OCI-LY7 (cell line): ENCODE measurements around the gene ANGPT4. TPM values are rescaled to one million over a fixed set of nuclear protein-coding genes. Genes with fewer than 3 reads are reported as not detected.

ENCODE experiments used
- BruUV-seq: library from RNA; stranded (reverse); fragments of 400-500 nt; replicated peaks from 2 replicates; lab custom pipeline; 2021; lab: Mats Ljungman, UMichigan
- CTCF ChIA-PET: fragments of 300-600 bp; sonication (Branson Sonifier 250); formaldehyde crosslinking; loops from one replicate; lab custom pipeline; 2022; ENCODE audit warnings: antibody characterized with exemption; ENCODE audit not compliant: unreplicated experiment; lab: Charles Lee
- POLR2A ChIA-PET: fragments of 300-600 bp; sonication (Branson Sonifier 250); formaldehyde crosslinking; loops from one replicate; lab custom pipeline; 2022; ENCODE audit warnings: antibody characterized with exemption; lab: Charles Lee
- DNase-seq: peaks from one replicate; pipeline ENCODE4 v3.0.0-alpha.2; 2015; ENCODE audit warnings: low spot score
- H2AFZ ChIP-seq: fragments of 200-600 bp; sonication (generic), shearing (Covaris generic); 2 replicates; pipeline ENCODE4 v1.6.1; 2014; ENCODE audit warnings: mild to moderate bottlenecking, antibody characterized with exemption, low read length, moderate library complexity
- H3K27ac ChIP-seq: fragments of 200-600 bp; sonication (generic); 2 replicates; pipeline ENCODE4 v1.5.1; 2014; ENCODE audit warnings: mixed run types, low read depth, mild to moderate bottlenecking, moderate library complexity, low read length, inconsistent platforms; ENCODE audit not compliant: poor library complexity, severe bottlenecking
- H3K36me3 ChIP-seq: fragments of 200-600 bp; sonication (generic); 2 replicates; pipeline ENCODE4 v1.6.1; 2014; ENCODE audit warnings: mild to moderate bottlenecking, antibody characterized with exemption, low read length, moderate library complexity, mixed read lengths; ENCODE audit not compliant: insufficient read depth
- H3K4me1 ChIP-seq: fragments of 200-600 bp; sonication (generic); 2 replicates; pipeline ENCODE4 v1.5.1; 2014; ENCODE audit warnings: mild to moderate bottlenecking, low read length; ENCODE audit not compliant: insufficient read depth, poor library complexity, severe bottlenecking
- H3K4me2 ChIP-seq: fragments of 200-600 bp; sonication (generic); 2 replicates; pipeline ENCODE4 v1.6.1; 2014; ENCODE audit warnings: mild to moderate bottlenecking, low read length
- H3K4me3 ChIP-seq: fragments of 200-600 bp; sonication (generic); 2 replicates; pipeline ENCODE4 v1.5.1; 2014; ENCODE audit warnings: mild to moderate bottlenecking, low read depth, low read length; ENCODE audit not compliant: poor library complexity, severe bottlenecking
- H3K79me2 ChIP-seq: fragments of 200-600 bp; sonication (generic); 2 replicates; pipeline ENCODE4 v1.6.1; 2016; ENCODE audit warnings: low read depth, mild to moderate bottlenecking, low read length, moderate library complexity, mixed read lengths; ENCODE audit not compliant: insufficient read depth
- H3K9me2 ChIP-seq: fragments of 200-600 bp; sonication (generic); 2 replicates; pipeline ENCODE4 v1.6.1; 2016; ENCODE audit warnings: mild to moderate bottlenecking, low read length, mixed read lengths; ENCODE audit not compliant: insufficient read depth
- H3K9me3 ChIP-seq: fragments of 200-600 bp; sonication (generic); 2 replicates; pipeline ENCODE4 v1.6.1; 2014; ENCODE audit warnings: mild to moderate bottlenecking, mixed run types, low read length, mixed read lengths
- H4K20me1 ChIP-seq: fragments of 200-600 bp; sonication (generic); 2 replicates; pipeline ENCODE4 v1.6.1; 2014; ENCODE audit warnings: mild to moderate bottlenecking, antibody characterized with exemption, low read length, moderate library complexity, mixed read lengths; ENCODE audit not compliant: insufficient read depth
- EZH2phosphoT487 ChIP-seq: fragments of 200-600 bp; sonication (generic); IDR thresholded peaks from 2 replicates; pipeline ENCODE4 v1.6.1; 2018; ENCODE audit warnings: low read depth, borderline replicate concordance, mild to moderate bottlenecking, mixed run types, antibody characterized with exemption, low read length, moderate library complexity, mixed read lengths
- intact Hi-C: fragments of 100-400 bp; cut with micrococcal nuclease; formaldehyde crosslinking; loops from one replicate; pipeline ENCODE4 v1.10.0; 2022; ENCODE audit not compliant: unreplicated experiment
- total RNA-seq, 2 experiments: library from RNA; depleted of rRNA in 1 of 2; stranded (reverse); fragments of >200 nt in 1 of 2; shearing (Covaris generic) in 1 of 2; gene quantifications; 2 replicates each; pipeline ENCODE4 v1.2.3, GENCODE V29; 2014 to 2022
- TF ChIP-seq, protein P1 (sequence below): fragments of 200-600 bp; sonication (generic); conservative IDR thresholded peaks from 2 replicates; pipeline ENCODE4 v1.5.1; 2014; ENCODE audit warnings: mild to moderate bottlenecking, antibody characterized with exemption, low read length, moderate library complexity, mixed read lengths

The ANGPT4 gene
- total RNA-seq, 2 experiments from 2014 or later: not detected

DNA sequence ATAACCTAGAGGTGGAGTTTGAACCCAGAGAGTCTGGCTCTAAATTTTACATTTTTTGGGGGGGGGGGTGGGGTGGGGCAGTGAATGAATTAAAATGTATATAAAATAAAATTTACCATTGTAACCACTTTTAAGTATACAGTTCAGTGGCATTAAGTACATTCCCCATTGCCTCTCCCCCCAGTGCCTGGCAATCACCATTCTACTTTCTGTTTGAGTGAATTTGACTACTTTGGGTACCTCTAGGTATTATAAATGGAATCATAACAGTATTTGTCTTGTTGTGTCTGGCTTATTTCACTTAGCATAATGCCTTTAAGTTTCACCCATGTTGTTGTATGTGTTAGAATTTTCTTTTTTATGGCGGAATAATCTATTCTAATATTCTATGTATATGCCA is 79.9 kb downstream of the ANGPT4 start:
- no TSS peak for BruUV-seq
- Histone ChIP-seq H3K79me2 (peaks cover 19% of the 10 kb centered on the region; the same call in 1 of the 2 replicates), H2AFZ (no peak overlapping the region), H3K4me3 (peak overlapping the region; percentile 25), H3K4me1 (peaks cover 40% of the 10 kb centered on the region), H4K20me1 (no peaks in the 10 kb centered on the region), H3K9me2 (no peaks in the 10 kb centered on the region), H3K4me2 (peak overlapping the region; percentile 99), H3K27ac (no peak overlapping the region), H3K36me3 (no peaks in the 10 kb centered on the region), H3K9me3 (no peaks in the 10 kb centered on the region)
- ChIA-PET CTCF (no interaction called here), POLR2A (interaction anchor here (4.9 kb wide), 1 partner anchor 11 kb away, joined by 40 read pairs; no protein-coding TSS in a partner anchor)
- intact Hi-C loops: loop anchor here (5.0 to 10.0 kb wide), 2 partner anchors 181 to 281 kb away; partner anchors contain the start of genes PSMF1 and SRXN1
- no peak for DNase-seq
- TF ChIP-seq EZH2phosphoT487: no peak
- TF ChIP-seq, protein P1, sequence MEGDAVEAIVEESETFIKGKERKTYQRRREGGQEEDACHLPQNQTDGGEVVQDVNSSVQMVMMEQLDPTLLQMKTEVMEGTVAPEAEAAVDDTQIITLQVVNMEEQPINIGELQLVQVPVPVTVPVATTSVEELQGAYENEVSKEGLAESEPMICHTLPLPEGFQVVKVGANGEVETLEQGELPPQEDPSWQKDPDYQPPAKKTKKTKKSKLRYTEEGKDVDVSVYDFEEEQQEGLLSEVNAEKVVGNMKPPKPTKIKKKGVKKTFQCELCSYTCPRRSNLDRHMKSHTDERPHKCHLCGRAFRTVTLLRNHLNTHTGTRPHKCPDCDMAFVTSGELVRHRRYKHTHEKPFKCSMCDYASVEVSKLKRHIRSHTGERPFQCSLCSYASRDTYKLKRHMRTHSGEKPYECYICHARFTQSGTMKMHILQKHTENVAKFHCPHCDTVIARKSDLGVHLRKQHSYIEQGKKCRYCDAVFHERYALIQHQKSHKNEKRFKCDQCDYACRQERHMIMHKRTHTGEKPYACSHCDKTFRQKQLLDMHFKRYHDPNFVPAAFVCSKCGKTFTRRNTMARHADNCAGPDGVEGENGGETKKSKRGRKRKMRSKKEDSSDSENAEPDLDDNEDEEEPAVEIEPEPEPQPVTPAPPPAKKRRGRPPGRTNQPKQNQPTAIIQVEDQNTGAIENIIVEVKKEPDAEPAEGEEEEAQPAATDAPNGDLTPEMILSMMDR: no peak

DNA sequence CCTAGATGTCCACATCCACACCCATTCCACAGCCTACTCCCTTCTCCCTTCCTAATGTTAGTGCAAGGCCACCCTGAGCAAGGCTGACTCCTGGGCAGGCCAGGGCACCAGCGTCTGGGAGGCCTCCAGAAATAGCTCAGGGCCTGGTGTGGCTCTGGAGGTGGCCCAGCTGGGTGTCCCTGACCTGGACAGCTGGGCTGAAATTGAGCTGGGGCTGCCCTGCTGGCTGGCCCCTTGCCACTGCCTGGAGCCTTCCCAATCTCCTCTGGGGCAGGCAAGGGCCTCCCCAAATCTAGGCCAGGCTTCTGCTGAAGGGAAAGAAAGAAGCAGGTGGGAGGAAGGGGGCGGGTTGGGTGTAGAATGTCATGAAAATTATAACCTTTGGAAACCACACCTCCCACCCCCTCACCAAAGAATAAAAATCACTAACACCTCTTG is 80.5 kb downstream of the ANGPT4 start:
- CTCF ChIA-PET: no interaction called here
- peak overlapping the region; percentile 99 for H3K4me2 ChIP-seq

More for the DNA sequence above, 80.5 kb downstream of the ANGPT4 start:
- POLR2A ChIA-PET: interaction anchor here (4.9 kb wide), 1 partner anchor 12 kb away, joined by 40 read pairs; no protein-coding TSS in a partner anchor
- Histone ChIP-seq H3K4me1 (peaks cover 35% of the 10 kb centered on the region), H3K9me2 (no peaks in the 10 kb centered on the region), H3K9me3 (no peaks in the 10 kb centered on the region), H3K4me3 (peak overlapping the region; percentile 40), H3K79me2 (peaks cover 19% of the 10 kb centered on the region; the same call in 1 of the 2 replicates), H4K20me1 (no peaks in the 10 kb centered on the region), H3K27ac (peak overlapping the region; percentile 32), H2AFZ (no peak overlapping the region), H3K36me3 (no peaks in the 10 kb centered on the region)
- TF ChIP-seq, protein P1: no peak
- TF ChIP-seq EZH2phosphoT487: no peak
- BruUV-seq: no TSS peak
- intact Hi-C loops: loop anchor here (5.0 to 10.0 kb wide), 2 partner anchors 181 to 282 kb away; partner anchors contain the start of genes PSMF1 and SRXN1
- no peak for DNase-seq
